Tibial nerve (tissue), 4 donors: ENCODE data around the gene USP11.

Source experiments
- CTCF ChIP-seq, 5 experiments: fragments of 200-600 bp in 3 of 5; fragments of 450-650 bp in 2 of 5; sonication (generic) in 3 of 5; IDR thresholded peaks; one replicate each; pipeline ENCODE4 v1.5.1; 2016 to 2019; ENCODE audit warnings: antibody characterized with exemption in 5 of 5, mild to moderate bottlenecking in 3 of 5, moderate library complexity in 2 of 5
- EP300 ChIP-seq, 2 donors: sonication (generic); formaldehyde crosslinking; IDR thresholded peaks; one replicate each; pipeline ENCODE4 v1.6.1; 2017; ENCODE audit warnings: antibody characterized with exemption in 2 of 2, mild to moderate bottlenecking in 1 of 2

- no peak for TF ChIP-seq CTCF (IDR thresholded peaks at IDR 0.05)
- TF ChIP-seq EP300 (IDR thresholded peaks at IDR 0.05) = no peak
These were observed 64.1 kb downstream of the USP11 start for GRCh38 chrX:47296766-47297365.
